BLaER1 treated with 17β-estradiol and CSF1 and Interleukin-3, amounts not matched to agents 10 nM and 100 nM (cell line): ENCODE data around the gene EBPL.
A peak's percentile ranks its signal among the peaks of the same experiment; 100 is the strongest.
"Not testable (repeated sequence)": the region's sequence is repeated elsewhere in the genome, so short reads cannot be mapped to it uniquely, and the experiment has no call there.

Experiments used
- H3K27ac ChIP-seq, 11 experiments: shearing (Covaris generic); formaldehyde crosslinking; 2 replicates each; pipeline ENCODE4 v1.8.1; 2022
- H3K27me3 ChIP-seq, 11 experiments: shearing (Covaris generic); formaldehyde crosslinking; 2 replicates each; pipeline ENCODE4 v1.8.1; 2022
- H3K36me3 ChIP-seq, 11 experiments: shearing (Covaris generic); formaldehyde crosslinking; 2 replicates each; pipeline ENCODE4 v1.8.1; 2022
- H3K4me1 ChIP-seq, 10 experiments: shearing (Covaris generic); formaldehyde crosslinking; 2 replicates each; pipeline ENCODE4 v1.8.1; 2022
- H3K4me2 ChIP-seq, 11 experiments: shearing (Covaris generic); formaldehyde crosslinking; 2 replicates each; pipeline ENCODE4 v1.8.1; 2022
- H3K4me3 ChIP-seq, 10 experiments: shearing (Covaris generic); formaldehyde crosslinking; 2 replicates each; pipeline ENCODE4 v1.8.1; 2022
- H3K9ac ChIP-seq, 11 experiments: shearing (Covaris generic); formaldehyde crosslinking; 2 replicates each; pipeline ENCODE4 v1.8.1; 2022
- H3K9me3 ChIP-seq, 11 experiments: shearing (Covaris generic); formaldehyde crosslinking; replicated peaks in 1 of 11; 2 replicates each; pipeline ENCODE4 v1.8.1; 2022
- H4K20me1 ChIP-seq, 11 experiments: shearing (Covaris generic); formaldehyde crosslinking; 2 replicates each; pipeline ENCODE4 v1.8.1; 2022
- Cebpa-rat ChIP-seq, 11 experiments: shearing (Covaris generic); IDR thresholded peaks; 2 replicates each; pipeline ENCODE4 v1.8.1; 2022

The EBPL gene

GRCh38 chr13:49622174-49622946, 68.9 kb downstream of the EBPL start:
- TF ChIP-seq Cebpa-rat (IDR thresholded peaks at IDR 0.05) = no peak
- H3K4me1 ChIP-seq = peaks cover under 1 to 19% (median 12%) of the 10 kb centered on the region in 10 experiments; a peak in 14 of 20 replicates
- no peak overlapping the region for H3K27ac ChIP-seq
- H3K36me3 ChIP-seq = no peaks in the 10 kb centered on the region
- no peak overlapping the region for H3K9ac ChIP-seq
- no peaks in the 10 kb centered on the region for H4K20me1 ChIP-seq
- H3K27me3 ChIP-seq = no peaks in the 10 kb centered on the region
- H3K4me2 ChIP-seq = no peak overlapping the region
- peaks cover 0 to 4% (median 0%) of the 10 kb centered on the region in 11 experiments; a peak in 1 of 22 replicates for H3K9me3 ChIP-seq
- no peak overlapping the region for H3K4me3 ChIP-seq

- Histone ChIP-seq H3K27me3 (no peaks in the 10 kb centered on the region), H3K4me2 (peak overlapping the region in 1 of 11 experiments; percentile 3; a peak in 1 of 22 replicates), H3K4me3 (no peak overlapping the region), H3K27ac (no peak overlapping the region), H3K4me1 (peaks cover 15 to 40% (median 26%) of the 10 kb centered on the region in 10 experiments), H4K20me1 (no peaks in the 10 kb centered on the region), H3K9ac (no peak overlapping the region), H3K9me3 (peaks cover 0 to 4% (median 0%) of the 10 kb centered on the region in 11 experiments; a peak in 1 of 22 replicates), H3K36me3 (no peaks in the 10 kb centered on the region)
- TF ChIP-seq Cebpa-rat (IDR thresholded peaks at IDR 0.05) = no peak
Measured at GRCh38 chr13:49620170-49620621, 71.1 kb downstream of the EBPL start.

- peak overlapping the region in 9 of 11 experiments; percentile 25 to 79 (median 72); a peak in 15 of 22 replicates for H3K27ac ChIP-seq
- H3K27me3 ChIP-seq = no peaks in the 10 kb centered on the region
- peaks cover 15 to 41% (median 27%) of the 10 kb centered on the region in 10 experiments for H3K4me1 ChIP-seq
- H3K36me3 ChIP-seq = no peaks in the 10 kb centered on the region
- H3K9me3 ChIP-seq = peaks cover 11 to 16% (median 12%) of the 10 kb centered on the region in 11 experiments
- no peak overlapping the region; a peak in 1 of 20 replicates for H3K4me3 ChIP-seq
- H3K4me2 ChIP-seq = peak overlapping the region; percentile 51 to 75 (median 64); a peak in 21 of 22 replicates
- TF ChIP-seq Cebpa-rat (IDR thresholded peaks at IDR 0.05) = no peak
- H3K9ac ChIP-seq = peak overlapping the region in 9 of 11 experiments; percentile 38 to 70 (median 55); a peak in 13 of 22 replicates
- no peaks in the 10 kb centered on the region for H4K20me1 ChIP-seq
Measured at GRCh38 chr13:49616676-49617065, 74.6 kb downstream of the EBPL start.

GRCh38 chr13:49615836-49616675, 75.2 kb downstream of the EBPL start:
- peak overlapping the region; percentile 51 to 75 (median 64) for H3K4me2 ChIP-seq
- peaks cover 17 to 22% (median 17%) of the 10 kb centered on the region in 11 experiments for H3K9me3 ChIP-seq
- peak overlapping the region in 10 of 11 experiments; percentile 21 to 79 (median 71); a peak in 18 of 22 replicates for H3K27ac ChIP-seq
- H3K36me3 ChIP-seq = no peaks in the 10 kb centered on the region
- H3K4me1 ChIP-seq = peaks cover 15 to 41% (median 27%) of the 10 kb centered on the region in 10 experiments
- no peaks in the 10 kb centered on the region for H4K20me1 ChIP-seq
- H3K4me3 ChIP-seq = peak overlapping the region in 4 of 10 experiments; percentile 3 to 13 (median 11); a peak in 2 of 20 replicates
- no peak for TF ChIP-seq Cebpa-rat (IDR thresholded peaks at IDR 0.05)
- no peaks in the 10 kb centered on the region for H3K27me3 ChIP-seq
- peak overlapping the region in 9 of 11 experiments; percentile 38 to 70 (median 55); a peak in 16 of 22 replicates for H3K9ac ChIP-seq

GRCh38 chr13:49612042-49612441, 79.2 kb downstream of the EBPL start:
- H3K4me1 ChIP-seq = peaks cover 36 to 45% (median 43%) of the 10 kb centered on the region in 10 experiments

More at GRCh38 chr13:49612042-49612441, 79.2 kb downstream of the EBPL start:
- not testable (repeated sequence) for H3K27me3 ChIP-seq, H3K9ac ChIP-seq, H3K27ac ChIP-seq, H3K4me2 ChIP-seq, H3K4me3 ChIP-seq, H4K20me1 ChIP-seq, H3K36me3 ChIP-seq
- H3K9me3 ChIP-seq = peaks cover 17 to 20% (median 18%) of the 10 kb centered on the region in 11 experiments
